GM12874 (cell line): ENCODE data around the gene CHRNG.

Experiments
- TF ChIP-seq, protein P1 (sequence below): IDR thresholded peaks from 2 replicates; pipeline ENCODE4 v1.5.1; 2011; ENCODE audit warnings: low read depth, mild to moderate bottlenecking, control low read depth, low read length, moderate library complexity; ENCODE audit not compliant: insufficient read depth

CHRNG gene

DNA sequence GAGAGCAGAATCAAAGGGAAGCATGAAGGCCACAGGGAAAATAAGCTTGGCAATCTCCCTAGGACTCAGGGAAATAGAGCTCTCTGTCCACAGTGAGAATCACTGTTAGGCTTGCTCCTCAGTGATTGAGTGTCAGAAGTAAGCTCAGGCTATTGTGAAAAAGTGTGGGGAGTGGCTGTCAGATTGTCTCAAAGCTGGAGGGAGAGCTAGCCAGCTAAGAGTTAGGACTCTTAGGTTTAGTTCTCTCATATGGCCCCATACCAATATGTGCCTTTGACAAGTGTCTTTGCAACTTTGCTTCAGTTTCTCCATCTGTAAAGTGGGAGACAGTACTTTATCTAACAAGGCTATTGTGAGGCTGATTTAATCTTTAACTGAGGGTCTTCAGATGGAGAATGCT lies 28.2 kb downstream of the CHRNG start:
- TF ChIP-seq, protein P1, sequence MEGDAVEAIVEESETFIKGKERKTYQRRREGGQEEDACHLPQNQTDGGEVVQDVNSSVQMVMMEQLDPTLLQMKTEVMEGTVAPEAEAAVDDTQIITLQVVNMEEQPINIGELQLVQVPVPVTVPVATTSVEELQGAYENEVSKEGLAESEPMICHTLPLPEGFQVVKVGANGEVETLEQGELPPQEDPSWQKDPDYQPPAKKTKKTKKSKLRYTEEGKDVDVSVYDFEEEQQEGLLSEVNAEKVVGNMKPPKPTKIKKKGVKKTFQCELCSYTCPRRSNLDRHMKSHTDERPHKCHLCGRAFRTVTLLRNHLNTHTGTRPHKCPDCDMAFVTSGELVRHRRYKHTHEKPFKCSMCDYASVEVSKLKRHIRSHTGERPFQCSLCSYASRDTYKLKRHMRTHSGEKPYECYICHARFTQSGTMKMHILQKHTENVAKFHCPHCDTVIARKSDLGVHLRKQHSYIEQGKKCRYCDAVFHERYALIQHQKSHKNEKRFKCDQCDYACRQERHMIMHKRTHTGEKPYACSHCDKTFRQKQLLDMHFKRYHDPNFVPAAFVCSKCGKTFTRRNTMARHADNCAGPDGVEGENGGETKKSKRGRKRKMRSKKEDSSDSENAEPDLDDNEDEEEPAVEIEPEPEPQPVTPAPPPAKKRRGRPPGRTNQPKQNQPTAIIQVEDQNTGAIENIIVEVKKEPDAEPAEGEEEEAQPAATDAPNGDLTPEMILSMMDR: no peak

DNA sequence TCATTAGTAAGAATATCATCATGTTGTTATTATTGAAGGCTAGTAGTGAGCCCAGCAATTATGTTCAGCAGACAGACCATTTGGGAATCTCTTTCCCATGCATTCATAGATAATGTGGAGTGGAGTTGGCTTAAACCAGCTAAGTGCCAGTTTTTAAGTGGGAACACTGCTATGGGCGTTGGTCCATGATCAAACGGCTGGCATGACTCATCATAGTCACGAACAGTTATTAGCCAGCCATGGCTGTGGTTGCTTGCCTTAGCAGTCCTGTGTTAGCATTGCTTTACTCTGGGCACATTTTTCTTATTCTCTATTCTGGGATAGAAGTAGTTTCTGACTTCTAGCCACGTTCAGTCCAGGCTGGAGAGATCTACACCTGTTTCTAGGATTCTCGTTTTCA lies 28.7 kb downstream of the CHRNG start:
- TF ChIP-seq, protein P1: no peak

DNA sequence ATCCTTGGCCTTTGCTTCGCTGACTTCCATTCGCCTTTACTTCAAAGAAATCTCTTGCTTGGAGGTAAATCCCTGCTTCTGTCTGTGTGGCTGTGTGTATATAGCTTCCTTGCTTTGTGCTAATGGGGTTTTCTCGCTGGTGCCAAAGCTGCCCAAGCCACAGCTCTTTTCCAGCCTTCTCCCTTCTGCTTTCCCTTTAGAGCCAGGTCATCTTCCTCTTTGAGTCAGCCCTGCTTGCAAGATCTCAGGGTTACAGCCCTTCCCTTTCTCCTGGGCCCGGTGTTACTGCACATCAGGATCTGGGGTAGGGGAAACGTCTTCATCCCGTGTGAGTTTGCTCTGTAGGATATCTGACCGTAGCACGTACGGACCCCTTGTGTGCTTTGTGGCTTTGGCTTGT lies 30.0 kb downstream of the CHRNG start:
- TF ChIP-seq, protein P1: no peak

DNA sequence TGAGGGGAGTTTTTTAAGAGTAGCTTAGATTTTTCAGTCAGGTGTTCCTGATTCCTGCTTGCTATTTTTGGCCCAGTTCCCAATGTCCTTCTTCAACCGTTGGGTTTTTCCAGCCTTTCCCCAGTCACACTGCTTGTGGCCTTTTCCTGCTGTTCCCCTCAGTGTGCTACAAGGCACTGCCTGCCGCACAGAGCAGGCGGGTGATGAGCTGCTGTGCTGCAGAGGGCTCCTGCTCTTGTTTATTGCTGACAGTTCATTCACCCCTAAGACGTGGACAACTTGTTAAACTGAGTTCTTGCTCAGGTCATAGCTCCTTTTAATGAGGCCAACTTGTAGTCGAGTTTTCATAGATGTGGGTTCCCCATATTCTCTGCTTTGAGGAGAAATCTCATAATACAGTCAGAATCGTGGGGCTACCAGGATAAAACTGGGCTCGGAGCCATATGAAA lies 31.6 kb downstream of the CHRNG start:
- TF ChIP-seq, protein P1: no peak

DNA sequence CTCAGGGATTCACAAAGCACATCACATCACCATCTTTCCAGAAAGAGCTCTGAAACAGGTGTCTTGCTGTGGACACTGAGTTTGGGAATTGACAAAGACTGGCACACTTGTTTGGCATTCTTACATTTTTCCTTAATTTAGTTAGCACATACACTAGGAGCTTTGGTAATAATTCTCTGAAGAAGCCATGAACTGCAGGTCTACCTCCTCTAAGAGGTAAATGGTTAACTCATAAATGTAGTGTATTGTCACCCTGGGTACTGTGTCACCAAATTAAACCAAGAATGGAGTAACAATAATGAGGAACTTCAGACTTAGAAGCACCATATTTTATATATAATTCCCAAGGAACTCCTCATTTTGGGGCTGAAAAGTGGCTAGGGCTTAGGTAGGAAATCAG lies 33.5 kb downstream of the CHRNG start:
- TF ChIP-seq, protein P1: no peak

DNA sequence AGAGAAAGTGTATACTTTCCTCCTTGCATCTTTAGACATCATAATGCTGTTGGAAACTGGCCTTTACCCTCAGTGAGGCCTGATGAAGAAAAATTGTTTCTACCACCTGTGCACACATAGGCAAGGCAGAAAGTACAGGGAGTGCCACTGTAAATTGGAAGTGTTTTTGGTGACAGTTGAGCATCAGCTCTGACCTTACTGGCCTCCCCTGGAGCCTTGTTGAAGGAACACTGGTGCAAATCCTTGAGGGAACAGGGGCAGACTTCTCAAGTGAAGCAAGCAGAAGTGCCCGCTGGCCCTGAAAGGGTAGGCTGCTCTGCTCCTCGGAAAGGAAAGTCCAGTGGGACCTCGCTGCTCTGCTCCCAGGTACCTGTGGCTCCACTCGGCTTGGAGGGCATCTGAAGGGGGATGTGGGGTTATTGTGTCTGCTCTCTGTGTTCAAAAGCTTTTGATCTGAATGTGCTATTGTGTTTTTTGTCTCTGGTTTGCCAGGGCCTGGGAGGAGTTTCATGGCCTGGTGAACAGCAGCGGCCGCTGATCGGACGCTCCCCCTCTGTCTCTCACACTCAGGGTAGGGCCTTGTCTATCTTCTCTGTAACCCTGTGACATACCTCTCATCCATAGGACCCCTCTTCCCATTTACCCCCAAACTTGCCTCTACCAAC lies 34.4 kb downstream of the CHRNG start:
- TF ChIP-seq, protein P1: no peak

DNA sequence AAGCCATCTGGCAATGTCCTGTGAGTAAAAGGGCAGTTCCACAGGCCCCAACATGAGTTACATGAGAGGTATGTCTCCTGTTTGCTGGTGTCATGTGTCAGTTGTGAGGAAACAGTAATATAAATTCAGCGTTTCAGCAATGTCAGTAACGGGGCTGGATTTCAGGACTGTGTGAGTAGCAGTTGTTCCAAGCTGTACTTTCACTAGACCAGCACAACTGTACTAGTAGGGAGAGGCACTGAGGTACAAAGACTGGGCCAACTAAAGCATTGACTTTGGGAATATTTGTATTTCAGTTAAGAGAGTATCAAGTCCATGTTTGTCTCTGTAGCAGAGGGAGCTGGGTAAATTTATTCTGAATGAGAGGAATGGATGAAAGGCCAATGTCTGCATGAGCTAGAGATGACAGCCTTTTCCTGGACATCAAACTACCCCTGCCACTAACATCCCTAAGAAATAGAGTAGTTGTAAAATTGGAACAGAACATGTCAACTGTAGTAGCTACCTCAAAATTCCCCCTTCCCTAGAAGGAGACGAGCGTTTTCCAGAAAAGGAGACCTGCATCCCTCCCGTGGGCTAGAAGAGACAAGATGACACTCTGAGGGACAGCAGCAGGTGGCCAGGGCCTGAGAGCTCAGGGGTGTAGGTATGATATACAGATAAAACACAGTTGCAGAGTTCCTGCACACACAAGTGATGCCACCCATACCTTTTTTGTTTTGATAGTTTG lies 35.3 kb downstream of the CHRNG start:
- TF ChIP-seq, protein P1: no peak
